Measurements from ENCODE around the gene IL12RB1.

IL12RB1 gene

DNA sequence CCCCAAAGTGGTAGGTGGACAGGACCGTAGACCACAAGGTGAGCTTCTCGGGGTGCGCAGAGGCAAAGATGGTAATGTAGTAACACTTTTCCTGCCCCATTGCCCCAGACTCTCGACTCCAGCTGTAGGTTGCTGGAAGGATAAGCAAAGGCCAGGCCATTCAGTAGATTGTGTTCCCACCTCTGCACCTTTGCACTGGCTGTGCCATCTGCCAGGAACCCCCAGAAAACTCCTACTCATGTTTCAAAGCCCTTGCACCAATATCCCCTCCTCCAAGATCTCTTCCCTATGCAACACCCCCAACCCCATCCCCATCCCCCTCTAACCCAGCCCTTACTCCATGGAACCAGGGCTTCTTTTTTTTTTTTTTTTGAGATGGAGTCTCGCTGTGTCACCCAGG, 18.3 kb downstream of the IL12RB1 start:
- H3K4me3 ChIP-seq (ENCODE audit: insufficient read depth, low read length, poor library complexity, severe bottlenecking) = no peak overlapping the region
- TF ChIP-seq, protein P1, sequence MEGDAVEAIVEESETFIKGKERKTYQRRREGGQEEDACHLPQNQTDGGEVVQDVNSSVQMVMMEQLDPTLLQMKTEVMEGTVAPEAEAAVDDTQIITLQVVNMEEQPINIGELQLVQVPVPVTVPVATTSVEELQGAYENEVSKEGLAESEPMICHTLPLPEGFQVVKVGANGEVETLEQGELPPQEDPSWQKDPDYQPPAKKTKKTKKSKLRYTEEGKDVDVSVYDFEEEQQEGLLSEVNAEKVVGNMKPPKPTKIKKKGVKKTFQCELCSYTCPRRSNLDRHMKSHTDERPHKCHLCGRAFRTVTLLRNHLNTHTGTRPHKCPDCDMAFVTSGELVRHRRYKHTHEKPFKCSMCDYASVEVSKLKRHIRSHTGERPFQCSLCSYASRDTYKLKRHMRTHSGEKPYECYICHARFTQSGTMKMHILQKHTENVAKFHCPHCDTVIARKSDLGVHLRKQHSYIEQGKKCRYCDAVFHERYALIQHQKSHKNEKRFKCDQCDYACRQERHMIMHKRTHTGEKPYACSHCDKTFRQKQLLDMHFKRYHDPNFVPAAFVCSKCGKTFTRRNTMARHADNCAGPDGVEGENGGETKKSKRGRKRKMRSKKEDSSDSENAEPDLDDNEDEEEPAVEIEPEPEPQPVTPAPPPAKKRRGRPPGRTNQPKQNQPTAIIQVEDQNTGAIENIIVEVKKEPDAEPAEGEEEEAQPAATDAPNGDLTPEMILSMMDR (IDR thresholded peaks at IDR 0.05; ENCODE audit: insufficient read depth, low read length, poor library complexity, severe bottlenecking) = no peak
- no peak for TF ChIP-seq EZH2phosphoT487 (conservative IDR thresholded peaks at IDR 0.05; ENCODE audit: low read length)
- H3K9ac ChIP-seq (ENCODE audit: low read length) = no peak overlapping the region
- no peaks in the 10 kb centered on the region for H3K79me2 ChIP-seq (ENCODE audit: insufficient read depth, low read length)
- no peaks in the 10 kb centered on the region for H3F3A ChIP-seq (ENCODE audit: insufficient read depth)
- H3K9me3 ChIP-seq (ENCODE audit: insufficient read depth, low read length) = no peaks in the 10 kb centered on the region
- no peak overlapping the region for H3K27ac ChIP-seq (ENCODE audit: low read depth, low read length)
- H4K20me1 ChIP-seq (ENCODE audit: low read depth, low read length) = no peaks in the 10 kb centered on the region
- no peaks in the 10 kb centered on the region for H3K9me2 ChIP-seq (replicated peaks; ENCODE audit: insufficient read depth, low read length)
- no peak overlapping the region for H2AFZ ChIP-seq (ENCODE audit: low read depth, low read length, severe bottlenecking)
- H3K4me2 ChIP-seq (ENCODE audit: low read depth, low read length, poor library complexity, severe bottlenecking) = no peak overlapping the region
- H3K27me3 ChIP-seq (ENCODE audit: low read length) = no peaks in the 10 kb centered on the region
- H3K36me3 ChIP-seq (ENCODE audit: low read length) = peaks cover 6% of the 10 kb centered on the region

DNA sequence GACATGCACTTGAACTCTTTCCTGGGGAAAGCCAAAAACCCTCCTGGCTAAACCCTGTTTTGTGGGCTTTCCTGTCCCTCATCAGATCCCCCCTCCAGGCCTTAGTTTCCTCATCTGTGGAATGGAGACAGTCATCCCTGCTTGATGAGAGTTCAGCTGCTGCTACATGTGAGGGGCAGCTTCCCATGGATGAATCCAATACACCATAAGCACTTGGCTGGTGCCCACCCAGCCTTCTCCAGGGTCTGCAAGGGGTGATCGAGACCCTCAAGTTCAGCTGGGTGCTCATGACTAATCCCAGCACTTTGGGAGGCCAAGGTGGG, 21.6 kb downstream of the IL12RB1 start:
- Histone ChIP-seq H3K9ac (ENCODE audit: low read length) (no peak overlapping the region), H2AFZ (ENCODE audit: low read depth, low read length, severe bottlenecking) (no peak overlapping the region), H3K36me3 (ENCODE audit: low read length) (peaks cover 6% of the 10 kb centered on the region), H3K9me2 (replicated peaks; ENCODE audit: insufficient read depth, low read length) (no peaks in the 10 kb centered on the region), H3K79me2 (ENCODE audit: insufficient read depth, low read length) (no peaks in the 10 kb centered on the region), H3K4me2 (ENCODE audit: low read depth, low read length, poor library complexity, severe bottlenecking) (no peak overlapping the region), H3F3A (ENCODE audit: insufficient read depth) (no peaks in the 10 kb centered on the region), H3K27me3 (ENCODE audit: low read length) (no peaks in the 10 kb centered on the region), H3K4me3 (ENCODE audit: insufficient read depth, low read length, poor library complexity, severe bottlenecking) (no peak overlapping the region), H4K20me1 (ENCODE audit: low read depth, low read length) (no peaks in the 10 kb centered on the region), H3K9me3 (ENCODE audit: insufficient read depth, low read length) (no peaks in the 10 kb centered on the region), H3K27ac (ENCODE audit: low read depth, low read length) (no peak overlapping the region)
- TF ChIP-seq, protein P1 (IDR thresholded peaks at IDR 0.05; ENCODE audit: insufficient read depth, low read length, poor library complexity, severe bottlenecking) = no peak
- no peak for TF ChIP-seq EZH2phosphoT487 (conservative IDR thresholded peaks at IDR 0.05; ENCODE audit: low read length)

GRCh38 chr19:18063463-18063862, 23.3 kb downstream of the IL12RB1 start:
- Histone ChIP-seq H3K9me3 (ENCODE audit: insufficient read depth, low read length) (no peaks in the 10 kb centered on the region), H3K36me3 (ENCODE audit: low read length) (peaks cover 6% of the 10 kb centered on the region), H3K9ac (ENCODE audit: low read length) (no peak overlapping the region), H4K20me1 (ENCODE audit: low read depth, low read length) (no peaks in the 10 kb centered on the region), H2AFZ (ENCODE audit: low read depth, low read length, severe bottlenecking) (no peak overlapping the region), H3K27ac (ENCODE audit: low read depth, low read length) (no peak overlapping the region), H3F3A (ENCODE audit: insufficient read depth) (no peaks in the 10 kb centered on the region), H3K79me2 (ENCODE audit: insufficient read depth, low read length) (no peaks in the 10 kb centered on the region), H3K4me2 (ENCODE audit: low read depth, low read length, poor library complexity, severe bottlenecking) (no peak overlapping the region), H3K4me3 (ENCODE audit: insufficient read depth, low read length, poor library complexity, severe bottlenecking) (no peak overlapping the region), H3K9me2 (replicated peaks; ENCODE audit: insufficient read depth, low read length) (no peaks in the 10 kb centered on the region), H3K27me3 (ENCODE audit: low read length) (no peaks in the 10 kb centered on the region)
- no peak for TF ChIP-seq EZH2phosphoT487 (conservative IDR thresholded peaks at IDR 0.05; ENCODE audit: low read length)
- TF ChIP-seq, protein P1 (IDR thresholded peaks at IDR 0.05; ENCODE audit: insufficient read depth, low read length, poor library complexity, severe bottlenecking) = no peak

- H3K27me3 ChIP-seq (ENCODE audit: low read length) = no peaks in the 10 kb centered on the region
- no peak overlapping the region for H3K4me3 ChIP-seq (ENCODE audit: insufficient read depth, low read length, poor library complexity, severe bottlenecking)
- no peaks in the 10 kb centered on the region for H3K9me2 ChIP-seq (replicated peaks; ENCODE audit: insufficient read depth, low read length)
- H3K79me2 ChIP-seq (ENCODE audit: insufficient read depth, low read length) = no peaks in the 10 kb centered on the region
- no peak for TF ChIP-seq EZH2phosphoT487 (conservative IDR thresholded peaks at IDR 0.05; ENCODE audit: low read length)
- TF ChIP-seq, protein P1 (IDR thresholded peaks at IDR 0.05; ENCODE audit: insufficient read depth, low read length, poor library complexity, severe bottlenecking) = no peak
- H3K9ac ChIP-seq (ENCODE audit: low read length) = no peak overlapping the region
- H3K36me3 ChIP-seq (ENCODE audit: low read length) = peaks cover 6% of the 10 kb centered on the region
- no peak overlapping the region for H3K4me2 ChIP-seq (ENCODE audit: low read depth, low read length, poor library complexity, severe bottlenecking)
- H4K20me1 ChIP-seq (ENCODE audit: low read depth, low read length) = no peaks in the 10 kb centered on the region
- H3K27ac ChIP-seq (ENCODE audit: low read depth, low read length) = no peak overlapping the region
- H3F3A ChIP-seq (ENCODE audit: insufficient read depth) = no peaks in the 10 kb centered on the region
- no peaks in the 10 kb centered on the region for H3K9me3 ChIP-seq (ENCODE audit: insufficient read depth, low read length)
- H2AFZ ChIP-seq (ENCODE audit: low read depth, low read length, severe bottlenecking) = no peak overlapping the region
These were observed 24.7 kb downstream of the IL12RB1 start for GRCh38 chr19:18062028-18062427.
